IMR-90 (cell line): Measurements from ENCODE around the gene CHSY3.

ENCODE experiments used
- FOS ChIP-seq: fragments of 150-350 bp; IDR thresholded peaks from 2 replicates; pipeline ENCODE4 v1.6.1; 2016; ENCODE audit warnings: low read depth, low read length
- NFE2L2 ChIP-seq: fragments of 150-350 bp; IDR thresholded peaks from 2 replicates; pipeline ENCODE4 v1.6.1; 2016; ENCODE audit warnings: low read depth, mild to moderate bottlenecking, low read length
- POLR2A ChIP-seq: IDR thresholded peaks from 2 replicates; pipeline ENCODE4 v1.6.1; 2012; ENCODE audit warnings: mild to moderate bottlenecking, low read depth, low read length
- RCOR1 ChIP-seq: IDR thresholded peaks from 2 replicates; pipeline ENCODE4 v1.6.1; 2012; ENCODE audit warnings: mild to moderate bottlenecking, low read length, improper control_type of control experiment; ENCODE audit not compliant: insufficient replicate concordance
- RFX5 ChIP-seq: IDR thresholded peaks from 2 replicates; pipeline ENCODE4 v1.8.0; 2012; ENCODE audit warnings: low read depth, mild to moderate bottlenecking, low read length, moderate library complexity
- SMC3 ChIP-seq: fragments of 150-350 bp; IDR thresholded peaks from 2 replicates; pipeline ENCODE4 v1.6.1; 2016; ENCODE audit warnings: low read depth, mild to moderate bottlenecking, antibody characterized with exemption, low read length, moderate library complexity
- TF ChIP-seq, protein P1 (sequence below): conservative IDR thresholded peaks from 2 replicates; pipeline ENCODE4 v1.5.1; 2012; ENCODE audit warnings: mild to moderate bottlenecking, low read depth, low read length, improper control_type of control experiment
- TF ChIP-seq, protein P2 (sequence below): fragments of 150-350 bp; IDR thresholded peaks from 2 replicates; pipeline ENCODE4 v1.6.1; 2017; ENCODE audit warnings: mild to moderate bottlenecking, antibody characterized with exemption, low read length, low read depth

DNA sequence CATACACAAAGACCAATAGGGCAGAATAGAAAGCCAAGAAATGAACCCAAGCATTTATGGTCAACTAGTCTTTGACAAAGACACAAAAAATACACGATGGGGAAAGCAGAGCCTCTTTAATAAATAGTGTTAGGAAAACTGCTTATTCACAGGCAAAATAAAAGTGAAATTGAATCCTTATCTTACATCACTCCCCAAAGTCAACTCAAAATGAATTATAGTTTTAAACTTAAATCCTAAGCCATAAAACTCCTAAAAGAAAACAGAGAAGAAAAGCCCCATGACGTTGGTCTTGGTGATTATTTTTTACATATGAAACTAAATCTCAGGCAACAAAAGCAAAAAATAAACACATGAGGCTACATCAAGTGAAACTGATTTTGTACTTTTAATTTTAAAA is 46.8 kb downstream of the CHSY3 start:
- no peak for TF ChIP-seq RCOR1
- no peak for TF ChIP-seq NFE2L2
- no peak for TF ChIP-seq RFX5
- TF ChIP-seq, protein P1, sequence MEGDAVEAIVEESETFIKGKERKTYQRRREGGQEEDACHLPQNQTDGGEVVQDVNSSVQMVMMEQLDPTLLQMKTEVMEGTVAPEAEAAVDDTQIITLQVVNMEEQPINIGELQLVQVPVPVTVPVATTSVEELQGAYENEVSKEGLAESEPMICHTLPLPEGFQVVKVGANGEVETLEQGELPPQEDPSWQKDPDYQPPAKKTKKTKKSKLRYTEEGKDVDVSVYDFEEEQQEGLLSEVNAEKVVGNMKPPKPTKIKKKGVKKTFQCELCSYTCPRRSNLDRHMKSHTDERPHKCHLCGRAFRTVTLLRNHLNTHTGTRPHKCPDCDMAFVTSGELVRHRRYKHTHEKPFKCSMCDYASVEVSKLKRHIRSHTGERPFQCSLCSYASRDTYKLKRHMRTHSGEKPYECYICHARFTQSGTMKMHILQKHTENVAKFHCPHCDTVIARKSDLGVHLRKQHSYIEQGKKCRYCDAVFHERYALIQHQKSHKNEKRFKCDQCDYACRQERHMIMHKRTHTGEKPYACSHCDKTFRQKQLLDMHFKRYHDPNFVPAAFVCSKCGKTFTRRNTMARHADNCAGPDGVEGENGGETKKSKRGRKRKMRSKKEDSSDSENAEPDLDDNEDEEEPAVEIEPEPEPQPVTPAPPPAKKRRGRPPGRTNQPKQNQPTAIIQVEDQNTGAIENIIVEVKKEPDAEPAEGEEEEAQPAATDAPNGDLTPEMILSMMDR, result no peak
- TF ChIP-seq SMC3, result no peak
- TF ChIP-seq, protein P2, sequence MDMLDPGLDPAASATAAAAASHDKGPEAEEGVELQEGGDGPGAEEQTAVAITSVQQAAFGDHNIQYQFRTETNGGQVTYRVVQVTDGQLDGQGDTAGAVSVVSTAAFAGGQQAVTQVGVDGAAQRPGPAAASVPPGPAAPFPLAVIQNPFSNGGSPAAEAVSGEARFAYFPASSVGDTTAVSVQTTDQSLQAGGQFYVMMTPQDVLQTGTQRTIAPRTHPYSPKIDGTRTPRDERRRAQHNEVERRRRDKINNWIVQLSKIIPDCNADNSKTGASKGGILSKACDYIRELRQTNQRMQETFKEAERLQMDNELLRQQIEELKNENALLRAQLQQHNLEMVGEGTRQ, result no peak
- no peak for TF ChIP-seq FOS
- no peak for TF ChIP-seq POLR2A
